ENCODE data around the gene GAL.

DNA sequence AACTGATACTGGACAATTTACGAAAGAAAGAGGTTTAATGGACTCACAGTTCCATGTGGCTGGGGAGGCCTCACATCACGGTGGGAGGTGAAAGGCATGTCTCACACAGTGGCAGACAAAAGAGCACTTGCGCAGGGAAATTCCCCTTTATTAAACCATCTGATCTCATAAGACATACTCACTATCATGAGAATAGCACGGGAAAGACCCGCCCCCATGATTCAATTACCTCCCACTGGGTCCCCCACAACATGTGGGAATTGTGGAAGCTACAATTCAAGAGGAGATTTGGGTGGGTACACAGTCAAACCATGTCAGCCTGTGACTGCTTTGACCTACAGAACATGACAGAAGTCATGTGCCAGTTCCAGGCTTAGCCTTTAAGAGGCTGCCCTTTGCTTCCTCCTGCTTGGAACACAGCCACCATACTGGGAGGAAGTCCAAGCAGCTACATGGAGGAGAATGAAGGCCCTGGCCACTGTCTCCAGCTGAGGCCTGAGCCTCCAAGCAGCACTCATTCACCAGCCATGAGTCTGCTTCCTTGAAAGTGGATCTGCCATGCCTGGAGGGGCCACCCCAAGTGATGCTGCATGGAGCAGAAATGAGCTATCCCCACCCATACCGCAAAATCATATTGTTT is 10.9 kb upstream of the GAL start:
- TF ChIP-seq CTCF (IDR thresholded peaks at IDR 0.05) (no peak), POLR2A (IDR thresholded peaks at IDR 0.05) (no peak), POLR2AphosphoS5 (IDR thresholded peaks at IDR 0.05) (no peak)

All from suprapubic skin (tissue), 4 donors.